ENCODE measurements around the gene TFPI.
A peak's percentile ranks its signal among the peaks of the same experiment; 100 is the strongest.
"Not testable (repeated sequence)": the region's sequence is repeated elsewhere in the genome, so short reads cannot be mapped to it uniquely, and the experiment has no call there.

The TFPI gene

GRCh38 chr2:187554011-187554703, at the start of gene TFPI:
Gene TFPI, minus strand, starts transcription at chr2:187554435. Its CDS starts 50,667 bp downstream, at chr2:187503768.
- peak; percentile 65 for DNase-seq (ENCODE audit: low spot score)

GRCh38 chr2:187594801-187595200, 40.6 kb upstream of the TFPI start:
- DNase-seq (ENCODE audit: low spot score), result no peak

- peak; percentile 17 for DNase-seq (ENCODE audit: low spot score)
Observed at GRCh38 chr2:187593697-187594096, 39.5 kb upstream of the TFPI start.

GRCh38 chr2:187593098-187593497, 38.9 kb upstream of the TFPI start:
- no peak for DNase-seq (ENCODE audit: low spot score)

- DNase-seq (ENCODE audit: low spot score), result no peak
Observed at GRCh38 chr2:187590175-187590574, 35.9 kb upstream of the TFPI start.

- peak; percentile 3 for DNase-seq (ENCODE audit: low spot score)
Observed at GRCh38 chr2:187586011-187586641, 31.9 kb upstream of the TFPI start.

- DNase-seq (ENCODE audit: low spot score), result peak; percentile 10
Observed at GRCh38 chr2:187581125-187581896, 27.1 kb upstream of the TFPI start.

- peak; percentile 56 for DNase-seq (ENCODE audit: low spot score)
Observed at GRCh38 chr2:187580462-187581124, 26.4 kb upstream of the TFPI start.

- no peak for DNase-seq (ENCODE audit: low spot score)
Observed at GRCh38 chr2:187577310-187577709, 23.1 kb upstream of the TFPI start.

GRCh38 chr2:187576906-187577305, 22.7 kb upstream of the TFPI start:
- DNase-seq (ENCODE audit: low spot score), result no peak

- DNase-seq (ENCODE audit: low spot score), result no peak
Observed at GRCh38 chr2:187575751-187576067, 21.5 kb upstream of the TFPI start.

- peak; percentile 10 for DNase-seq (ENCODE audit: low spot score)
Observed at GRCh38 chr2:187574969-187575750, 20.9 kb upstream of the TFPI start.

- DNase-seq (ENCODE audit: low spot score), result no peak
Observed at GRCh38 chr2:187573722-187574121, 19.5 kb upstream of the TFPI start.

GRCh38 chr2:187571996-187572395, 17.8 kb upstream of the TFPI start:
- DNase-seq (ENCODE audit: low spot score), result not testable (repeated sequence)

GRCh38 chr2:187569571-187569970, 15.3 kb upstream of the TFPI start:
- DNase-seq (ENCODE audit: low spot score), result no peak

GRCh38 chr2:187569042-187569441, 14.8 kb upstream of the TFPI start:
- DNase-seq (ENCODE audit: low spot score), result no peak

- peak; percentile 58 for DNase-seq (ENCODE audit: low spot score)
Observed at GRCh38 chr2:187567126-187567525, 12.9 kb upstream of the TFPI start.

GRCh38 chr2:187566712-187567111, 12.5 kb upstream of the TFPI start:
- DNase-seq (ENCODE audit: low spot score), result no peak

GRCh38 chr2:187566266-187566665, 12.0 kb upstream of the TFPI start:
- DNase-seq (ENCODE audit: low spot score), result no peak

- not testable (repeated sequence) for DNase-seq (ENCODE audit: low spot score)
Observed at GRCh38 chr2:187565618-187566017, 11.4 kb upstream of the TFPI start.

- DNase-seq (ENCODE audit: low spot score), result not testable (repeated sequence)
Observed at GRCh38 chr2:187556493-187556892, 2.3 kb upstream of the TFPI start.

- no peak for DNase-seq (ENCODE audit: low spot score)
Observed at GRCh38 chr2:187554704-187555082, 458 bp upstream of the TFPI start.
